COLO668 (cell line): ENCODE results near the gene ERGIC1.
"Not testable (repeated sequence)": the region's sequence is repeated elsewhere in the genome, so short reads cannot be mapped to it uniquely, and the experiment has no call there.

Experiments
- DNase-seq: peaks from one replicate; lab custom pipeline; 2025; ENCODE audit not compliant: unreplicated experiment; lab: John Stamatoyannopoulos, UW

ERGIC1 gene

GRCh38 chr5:172800088-172800551, 33.9 kb upstream of the ERGIC1 start:
- DNase-seq: no peak

DNA sequence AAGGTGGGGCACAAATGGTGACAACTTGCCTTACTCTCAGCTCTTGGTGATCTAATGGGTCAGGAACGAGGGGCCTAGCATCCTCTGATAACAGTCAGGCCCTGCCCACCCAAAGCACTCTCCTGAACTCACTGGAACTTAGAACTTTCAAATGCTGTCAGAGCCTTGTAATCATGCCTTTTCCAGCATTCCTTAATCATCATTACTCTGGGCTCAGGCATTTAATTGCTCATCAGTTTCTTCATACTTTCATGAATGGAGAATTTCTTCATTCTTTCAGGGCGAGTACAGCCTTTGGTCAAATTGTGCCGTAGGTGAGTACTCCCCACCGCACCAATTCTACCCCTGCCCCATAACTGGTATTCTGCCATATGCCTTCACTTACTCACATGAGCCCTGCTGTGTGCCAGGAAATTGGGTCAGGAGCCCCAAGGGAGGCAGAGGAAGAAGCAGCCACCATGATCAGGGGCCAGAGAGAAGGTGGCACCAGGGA, 32.8 kb upstream of the ERGIC1 start:
- DNase-seq: no peak

DNA sequence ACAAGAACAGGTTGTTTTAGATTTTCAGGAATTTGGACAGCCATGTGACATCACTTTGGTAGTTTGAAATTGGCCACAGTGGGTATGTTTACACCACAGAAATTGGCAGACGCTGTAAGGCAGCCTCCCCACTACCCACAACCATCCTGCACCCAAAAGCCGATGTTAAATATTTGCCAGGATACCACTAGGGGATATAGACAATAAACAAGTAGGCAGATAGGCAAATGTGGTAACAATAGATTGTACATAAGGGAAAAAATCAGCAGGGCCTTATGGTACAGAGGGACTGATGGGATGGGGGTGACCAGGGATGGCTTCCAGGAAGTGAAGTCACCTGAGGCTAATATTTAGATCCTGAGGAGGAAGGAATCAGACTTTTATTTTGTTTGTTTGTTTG, 31.9 kb upstream of the ERGIC1 start:
- DNase-seq: no peak

GRCh38 chr5:172802567-172803176, 31.4 kb upstream of the ERGIC1 start:
- no peak for DNase-seq

- no peak for DNase-seq
These were observed 28.9 kb upstream of the ERGIC1 start for GRCh38 chr5:172805018-172805683.

DNA sequence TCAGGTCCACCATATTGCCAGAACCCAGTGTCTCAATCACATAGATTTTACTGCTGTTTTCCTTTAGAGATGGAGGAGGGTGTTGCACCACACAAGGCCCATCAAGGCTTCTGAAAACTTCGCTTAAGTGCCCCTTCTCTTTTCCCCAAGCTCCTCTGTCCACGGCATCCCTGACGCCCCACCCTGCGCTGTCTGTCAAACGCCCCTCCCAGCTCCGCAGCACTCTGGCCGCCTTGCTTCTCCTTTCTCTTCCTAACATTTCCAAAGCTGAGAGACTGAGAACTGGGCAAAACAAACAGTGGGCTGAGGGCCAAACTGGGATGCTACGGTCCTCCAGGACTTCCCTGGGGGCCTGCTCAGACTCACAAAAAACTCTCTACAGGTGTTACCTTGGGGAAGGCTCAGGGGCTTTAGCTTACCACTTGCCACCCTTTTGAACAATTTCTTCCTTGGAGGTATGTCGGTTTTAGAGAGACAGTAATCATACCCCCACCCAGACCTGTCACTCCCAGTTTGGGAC, 28.3 kb upstream of the ERGIC1 start:
- no peak for DNase-seq

- DNase-seq: no peak
These were observed 27.0 kb upstream of the ERGIC1 start for GRCh38 chr5:172806897-172807672.

DNA sequence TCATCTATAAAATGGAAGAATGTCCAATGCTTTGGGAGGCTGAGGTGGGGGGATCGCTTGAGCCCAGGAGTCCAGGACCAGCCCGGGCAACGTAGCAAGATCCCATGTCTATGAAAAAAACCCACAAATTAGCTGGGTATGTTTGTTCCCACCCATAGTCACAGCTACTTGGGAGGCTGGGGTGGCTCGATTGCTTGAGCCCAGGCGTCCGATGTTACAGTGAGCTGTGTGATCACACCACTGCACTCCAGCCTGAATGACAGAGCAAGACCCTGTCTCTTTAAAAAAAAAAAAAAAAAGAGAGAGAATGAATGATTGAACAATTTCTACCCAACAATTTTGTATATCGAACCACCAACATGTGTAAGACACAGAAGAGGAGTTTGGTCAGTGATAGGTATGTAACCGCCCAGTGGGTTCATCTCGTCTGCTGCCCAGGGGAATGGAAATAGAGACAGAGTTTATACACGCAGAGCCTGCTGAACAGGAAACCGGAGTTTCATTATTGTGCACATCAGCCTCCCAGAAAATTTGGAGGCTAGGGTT, 26.2 kb upstream of the ERGIC1 start:
- DNase-seq: no peak

DNA sequence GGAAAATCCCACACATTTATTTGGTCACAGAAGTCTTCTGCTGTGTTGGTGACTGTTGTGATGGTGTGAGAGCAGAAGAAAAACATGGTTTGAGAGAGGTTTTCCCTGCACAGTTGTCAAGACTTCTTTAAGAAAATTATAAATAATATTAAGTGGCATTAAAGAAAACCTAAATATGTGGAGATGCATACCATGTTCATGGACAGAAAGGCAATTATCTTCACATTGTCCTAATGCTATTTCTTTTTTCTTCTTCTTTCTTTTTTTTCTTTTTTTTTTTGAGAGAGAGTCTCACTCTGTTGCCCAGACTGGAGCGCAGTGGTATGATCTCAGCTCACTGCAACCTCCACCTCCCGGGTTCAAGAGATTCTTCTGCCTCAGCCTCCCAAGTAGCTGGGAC, 24.3 kb upstream of the ERGIC1 start:
- DNase-seq: no peak

DNA sequence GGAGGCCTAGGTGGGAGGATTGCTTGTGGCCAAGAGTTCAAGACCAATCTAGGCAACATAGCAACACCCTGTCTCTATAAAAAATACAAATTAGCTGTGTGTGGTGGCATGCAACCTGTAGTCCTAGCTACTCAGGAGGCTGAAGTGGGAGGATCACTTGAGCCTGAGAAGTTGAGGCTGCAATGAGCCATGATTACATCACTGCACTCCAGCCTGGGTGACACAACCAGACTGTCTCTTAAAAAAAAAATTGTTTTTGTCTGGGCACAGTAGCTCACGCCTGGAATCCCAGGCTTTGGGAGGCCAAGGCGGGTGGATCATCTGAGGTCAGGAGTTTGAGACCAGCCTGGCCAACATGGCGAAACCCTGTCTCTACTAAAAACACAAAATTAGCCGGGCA, 23.1 kb upstream of the ERGIC1 start:
- not testable (repeated sequence) for DNase-seq

DNA sequence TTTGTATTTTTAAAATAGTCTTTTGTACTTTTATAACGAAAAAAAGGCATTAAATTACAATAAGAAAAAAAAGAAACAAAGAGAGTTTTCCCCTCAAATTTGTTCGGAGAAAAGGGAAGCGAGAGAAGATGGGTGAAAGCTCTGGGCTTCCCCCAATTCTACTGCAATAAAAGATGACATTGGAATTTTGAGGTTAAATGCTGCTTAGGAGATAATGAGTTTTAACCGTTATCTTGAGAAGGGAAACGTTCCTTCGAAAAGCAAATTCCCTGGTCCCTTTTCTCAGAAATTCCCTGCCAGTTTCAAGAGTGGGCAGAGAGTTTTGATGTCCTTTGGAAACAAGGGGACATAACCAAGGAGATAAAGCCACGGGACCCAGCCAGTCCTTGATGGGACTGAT, 18.4 kb upstream of the ERGIC1 start:
- no peak for DNase-seq

GRCh38 chr5:172816925-172817562, 17.0 kb upstream of the ERGIC1 start:
- no peak for DNase-seq

- DNase-seq: no peak
These were observed 16.4 kb upstream of the ERGIC1 start for GRCh38 chr5:172817664-172818063.

GRCh38 chr5:172818081-172818480, 16.0 kb upstream of the ERGIC1 start:
- no peak for DNase-seq

GRCh38 chr5:172819569-172819968, 14.5 kb upstream of the ERGIC1 start:
- DNase-seq: no peak

GRCh38 chr5:172820046-172820767, 13.8 kb upstream of the ERGIC1 start:
- no peak for DNase-seq

GRCh38 chr5:172821340-172821985, 12.6 kb upstream of the ERGIC1 start:
- DNase-seq: no peak

DNA sequence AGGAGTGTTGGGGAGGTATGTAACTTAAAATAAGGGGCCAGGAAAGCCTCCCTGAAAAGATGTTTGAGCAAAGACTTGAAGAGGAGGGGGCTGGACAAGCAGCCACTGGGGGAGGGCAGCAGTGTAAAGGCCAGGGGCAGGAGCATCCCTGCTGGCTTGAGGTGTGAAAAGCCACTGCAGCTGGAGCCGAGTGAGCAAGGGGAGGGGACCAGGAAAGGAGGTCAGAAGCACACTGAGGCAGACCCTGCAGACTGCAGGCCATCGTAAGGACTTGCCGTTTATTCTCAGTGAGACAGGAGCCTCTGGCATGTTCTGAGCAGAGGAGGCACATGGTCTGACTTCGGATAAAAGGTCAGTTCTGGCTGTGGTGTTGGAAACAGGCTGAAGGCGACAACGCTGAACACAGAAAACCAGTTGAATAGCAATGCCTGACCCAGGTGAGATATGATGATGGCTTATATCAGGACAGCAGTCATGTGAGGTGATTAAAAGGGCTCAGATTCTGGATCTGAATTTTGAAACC, 10.2 kb upstream of the ERGIC1 start:
- DNase-seq: no peak

DNA sequence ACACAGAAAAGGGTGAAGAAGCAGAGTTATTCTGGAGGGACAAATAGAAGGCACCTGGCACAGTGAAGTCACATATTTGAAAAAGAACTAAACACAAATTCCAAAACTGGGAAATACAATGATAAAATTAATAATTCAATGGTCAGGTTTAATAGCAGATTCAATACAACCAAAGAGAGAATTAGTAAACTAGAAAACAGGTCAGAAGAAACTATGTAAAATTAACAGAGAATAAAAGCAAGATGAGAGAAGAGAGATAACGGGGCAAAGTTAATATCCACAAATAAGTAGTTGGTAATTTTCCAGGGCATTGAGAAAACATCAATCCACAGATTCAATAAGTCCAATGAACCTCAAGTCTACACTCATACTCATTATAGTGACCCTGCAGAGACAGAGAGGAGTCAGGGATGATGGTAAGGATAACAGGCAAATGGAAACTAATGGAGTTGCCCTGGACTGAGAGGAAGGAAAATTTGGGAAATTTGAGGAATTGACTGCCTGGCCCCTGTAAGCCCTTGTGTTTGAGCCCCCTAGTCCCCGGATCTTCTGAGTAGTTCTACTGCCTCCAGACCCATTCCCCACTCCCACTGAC, 8.3 kb upstream of the ERGIC1 start:
- DNase-seq: no peak
